T-helper 1 cell (primary cell): ENCODE data around the gene RAE1.
"Not testable (repeated sequence)": the region's sequence is repeated elsewhere in the genome, so short reads cannot be mapped to it uniquely, and the experiment has no call there.

Source experiments
- DNase-seq, 5 donors: peaks; one replicate each; pipeline ENCODE4 v3.0.0-alpha.2; 2012 to 2020

RAE1 gene

DNA sequence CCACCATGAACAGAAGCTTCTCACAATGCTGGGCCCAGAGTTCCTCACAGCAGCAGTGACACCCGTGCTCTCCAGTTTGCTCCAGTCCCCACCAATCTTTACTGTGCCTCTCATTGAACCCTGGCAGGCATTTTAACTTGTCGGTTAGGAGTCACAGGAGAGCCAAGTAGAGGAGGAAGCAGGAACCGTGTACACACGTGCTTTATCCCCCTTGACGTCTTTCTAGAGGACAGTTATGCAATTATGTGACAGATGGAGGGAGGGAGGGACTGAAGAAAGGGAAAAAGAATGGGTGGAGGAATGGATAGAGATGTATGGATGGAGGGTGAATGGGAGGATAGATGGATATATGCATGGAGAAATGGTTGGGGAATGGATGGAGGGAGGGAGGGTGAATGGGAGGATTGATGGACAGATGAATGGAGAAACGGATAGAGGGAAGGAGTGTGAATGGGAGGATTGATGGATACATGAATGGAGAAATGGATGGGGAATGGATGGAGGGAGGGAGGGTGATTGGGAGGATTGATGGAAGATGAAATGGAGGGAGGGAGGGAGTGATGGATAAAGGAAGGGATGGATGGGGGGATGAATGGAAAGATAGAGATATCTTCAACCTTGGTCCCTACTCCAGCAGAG lies 66.1 kb downstream of the RAE1 start:
- no peak for DNase-seq

DNA sequence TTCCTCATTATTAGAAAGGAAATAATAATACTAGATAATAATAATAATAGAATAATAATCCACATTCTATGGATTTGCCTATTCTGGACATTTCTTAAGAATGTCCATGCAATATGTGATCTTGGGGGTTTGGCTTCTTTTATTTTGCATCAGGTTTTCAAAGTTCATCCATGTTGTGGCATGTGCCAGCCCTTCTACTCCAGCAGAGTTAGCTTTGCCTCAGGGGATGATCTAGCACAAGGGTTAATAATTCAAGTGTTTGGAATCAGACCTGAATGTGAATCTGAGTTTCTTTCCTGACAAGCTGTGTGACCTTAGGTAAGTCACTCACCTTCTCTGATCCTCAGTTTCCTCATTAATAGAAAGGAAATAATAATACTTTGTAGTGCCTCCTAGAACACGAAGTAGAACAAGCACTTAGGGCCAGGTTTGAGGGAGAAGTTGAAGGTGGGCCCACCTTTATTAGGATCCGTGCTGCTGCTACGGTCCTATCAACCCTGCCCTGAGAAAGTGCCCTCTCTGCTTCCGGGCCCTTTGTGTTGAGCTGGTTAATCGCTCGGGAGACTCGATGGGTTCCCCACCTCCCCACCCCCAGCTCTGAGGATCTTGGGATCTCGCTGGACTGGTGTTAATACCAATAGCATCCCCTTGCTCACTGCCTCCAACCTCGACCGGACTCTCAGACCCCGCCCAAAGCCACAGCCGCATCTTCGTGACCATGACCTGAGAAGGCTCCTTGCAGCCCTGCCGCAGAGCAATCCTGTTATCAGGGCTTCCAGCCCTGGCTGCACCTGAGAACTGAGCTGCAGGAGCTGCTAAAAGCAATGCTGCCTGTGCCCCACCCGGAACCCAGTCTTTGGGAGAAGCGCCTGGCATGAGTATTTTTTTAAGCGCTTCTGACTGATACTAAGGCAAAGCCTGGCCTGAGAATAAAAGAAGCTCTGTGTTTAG lies 67.0 kb downstream of the RAE1 start:
- DNase-seq = no peak

DNA sequence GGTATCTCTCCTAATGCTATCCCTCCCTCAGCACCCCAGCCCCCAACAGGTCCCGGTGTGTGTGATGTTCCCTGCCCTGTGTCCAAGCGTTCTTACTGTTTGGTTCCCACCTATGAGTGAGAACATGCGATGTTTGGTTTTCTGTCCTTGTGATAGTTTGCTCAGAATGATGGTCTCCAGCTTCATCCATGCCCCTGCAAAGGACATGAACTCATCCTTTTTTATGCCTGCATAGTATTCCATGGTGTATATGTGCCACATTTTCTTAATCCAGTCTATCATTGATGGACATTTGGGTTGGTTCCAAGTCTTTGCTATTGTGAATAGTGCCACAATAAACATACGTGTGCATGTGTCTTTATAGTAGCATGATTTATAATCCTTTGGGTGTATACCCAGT lies 68.4 kb downstream of the RAE1 start:
- DNase-seq = not testable (repeated sequence)

DNA sequence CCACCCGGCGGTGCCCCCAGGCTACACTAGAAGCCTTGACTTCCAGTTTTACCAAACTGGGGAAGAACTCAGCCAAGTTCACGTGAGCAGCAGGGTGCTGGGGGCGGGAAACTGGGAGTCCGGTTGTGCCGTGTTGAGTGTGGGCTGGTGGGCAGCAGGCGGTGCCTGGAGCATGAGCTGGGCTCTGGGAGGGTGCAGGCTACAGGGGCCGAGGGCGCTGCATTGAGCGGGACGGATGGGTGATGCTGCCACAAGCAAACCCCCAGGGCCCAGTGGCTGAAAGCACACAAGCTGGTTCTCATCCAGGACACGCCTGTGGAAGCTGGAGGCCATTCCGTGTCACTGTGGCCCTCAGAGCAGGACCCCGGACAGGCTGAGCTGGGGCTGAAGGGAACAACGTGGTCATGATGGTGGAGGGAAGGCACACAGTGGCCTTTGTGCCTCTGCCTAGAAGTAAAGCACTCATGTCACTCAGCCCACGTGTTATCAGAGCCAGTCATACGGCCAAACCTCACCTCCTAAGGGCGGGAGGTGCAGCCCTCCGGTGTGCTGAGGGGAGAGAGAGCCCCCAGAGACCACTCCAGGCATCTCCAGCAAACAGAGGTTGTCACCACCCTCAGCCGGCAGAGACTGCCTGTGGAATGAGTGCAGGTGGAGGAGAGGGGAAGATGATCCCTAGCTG lies 69.7 kb downstream of the RAE1 start:
- no peak for DNase-seq

DNA sequence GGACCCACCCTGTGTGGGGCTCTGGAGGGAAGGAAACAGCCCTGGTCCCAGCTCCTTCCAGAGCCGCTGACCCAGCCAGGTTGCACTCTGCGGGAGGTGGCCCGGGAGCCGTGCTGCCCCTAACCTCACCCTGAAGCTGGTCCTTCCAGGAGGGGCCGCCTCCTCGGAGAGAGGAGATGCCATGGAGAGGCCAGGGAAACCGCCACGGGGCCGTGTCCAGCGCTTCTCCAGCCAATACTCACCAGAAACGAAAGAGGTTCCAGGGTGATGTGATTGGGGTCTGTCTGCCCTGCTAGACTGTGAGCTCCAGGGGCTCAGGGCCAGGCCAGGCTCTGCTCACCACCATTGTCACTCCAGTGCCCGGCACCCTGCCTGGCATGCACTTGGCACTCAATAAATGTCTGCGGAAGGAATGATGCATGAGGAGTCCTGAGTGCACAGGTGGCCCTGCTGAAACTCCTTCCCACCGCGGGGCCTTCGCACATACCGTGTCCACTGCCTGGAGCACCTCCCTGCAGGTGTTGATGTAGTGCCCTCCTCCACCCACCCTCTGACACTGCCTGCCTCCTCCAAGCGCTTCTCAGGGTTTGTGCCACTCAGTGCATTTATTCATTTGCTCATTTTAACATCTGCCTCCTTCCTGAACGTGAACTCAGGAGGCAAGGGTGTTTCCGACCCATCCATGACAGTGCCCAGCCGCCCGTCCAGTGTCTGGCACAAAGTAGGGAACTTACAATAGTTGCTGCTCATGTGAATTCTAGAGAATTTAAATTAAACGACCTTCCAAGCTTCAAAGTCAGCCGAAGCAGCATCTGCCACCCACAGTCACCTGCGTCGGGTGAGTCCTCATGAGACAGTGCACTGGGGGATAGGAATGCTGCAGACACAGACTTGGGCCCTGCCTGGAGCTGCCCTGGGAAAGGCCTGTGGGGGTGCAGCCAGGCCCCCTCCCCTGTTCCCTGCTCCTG lies 70.5 kb downstream of the RAE1 start:
- no peak for DNase-seq

DNA sequence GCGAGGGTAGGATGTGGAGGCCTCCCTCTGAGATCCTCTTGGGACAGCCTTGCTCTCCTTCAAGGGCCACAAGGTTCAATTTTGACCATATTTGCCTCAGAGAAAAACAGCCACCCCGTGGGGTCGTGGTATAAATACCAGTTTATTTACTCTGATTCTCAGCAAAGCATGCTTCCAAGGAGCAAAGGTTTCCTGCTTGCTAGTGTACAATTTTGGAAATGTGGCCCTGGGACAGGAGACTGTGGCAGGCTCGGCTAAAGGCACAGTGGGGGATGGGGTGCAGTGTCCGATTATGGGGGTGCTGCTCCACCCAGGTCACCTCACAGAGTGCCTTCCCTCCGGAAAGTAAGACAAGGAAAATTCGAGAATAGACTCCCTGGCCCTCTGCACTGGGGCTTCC lies 71.2 kb downstream of the RAE1 start:
- DNase-seq = no peak

DNA sequence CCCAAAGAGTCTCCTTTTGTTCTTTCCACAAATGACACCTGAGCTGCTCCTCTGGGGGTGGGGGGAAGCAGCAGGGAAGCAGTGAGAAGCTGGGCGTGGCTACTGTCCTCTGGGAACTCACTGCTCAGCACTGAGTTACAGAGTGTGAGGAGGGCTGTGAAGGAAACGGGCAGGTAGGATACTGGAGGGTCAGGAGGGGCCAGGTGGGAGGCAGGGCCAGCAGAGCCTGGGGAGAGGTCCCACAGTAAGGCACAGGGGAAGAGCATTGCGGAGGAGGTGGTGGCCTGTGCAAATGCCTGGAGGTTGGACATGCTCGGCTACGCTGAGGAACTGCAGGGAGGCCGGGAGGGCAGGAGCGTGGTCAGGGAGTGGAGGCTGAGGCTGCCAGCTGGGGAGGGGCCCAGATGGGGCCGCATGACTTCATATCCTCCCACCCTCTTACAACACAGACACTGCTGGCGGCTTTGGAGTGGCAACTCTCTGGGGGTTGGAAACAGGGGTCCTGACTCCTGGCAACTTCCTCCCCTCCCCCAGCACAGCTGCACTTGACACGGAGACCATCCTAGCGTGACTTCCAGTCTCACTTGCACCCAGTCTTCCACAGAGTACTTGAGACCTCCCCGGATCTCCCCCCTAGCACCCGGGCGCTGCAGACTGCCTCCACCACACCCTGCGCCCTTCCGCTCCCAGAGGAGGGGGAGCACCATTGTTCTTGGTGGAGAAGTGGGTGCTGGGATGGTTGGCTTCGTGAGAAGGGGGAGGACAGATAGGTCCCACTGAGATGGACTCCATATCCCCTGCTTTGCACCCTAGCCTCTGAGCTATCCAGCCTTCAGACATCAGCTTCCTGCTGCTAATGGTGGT lies 74.3 kb downstream of the RAE1 start:
- DNase-seq = no peak

DNA sequence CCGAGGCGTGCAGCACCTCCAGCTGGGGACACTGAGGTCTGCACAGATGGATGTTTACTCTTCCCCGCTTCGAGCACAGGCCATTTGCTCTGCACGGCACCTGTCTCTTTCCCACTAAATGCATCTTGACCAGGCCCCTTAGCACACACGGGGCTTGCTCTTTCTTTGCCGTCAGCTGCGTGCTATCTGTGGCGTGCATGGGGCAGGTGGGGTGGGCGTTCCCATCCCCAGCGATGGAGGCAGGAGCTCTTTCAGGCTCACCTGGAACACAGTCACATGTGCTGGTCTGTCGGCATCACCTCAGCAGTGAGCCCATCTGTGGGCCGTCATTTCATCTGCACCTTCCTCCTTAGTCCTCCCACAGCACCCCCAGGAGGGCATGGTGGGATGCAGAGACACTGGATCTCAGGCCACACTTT lies 75.2 kb downstream of the RAE1 start:
- DNase-seq = no peak

DNA sequence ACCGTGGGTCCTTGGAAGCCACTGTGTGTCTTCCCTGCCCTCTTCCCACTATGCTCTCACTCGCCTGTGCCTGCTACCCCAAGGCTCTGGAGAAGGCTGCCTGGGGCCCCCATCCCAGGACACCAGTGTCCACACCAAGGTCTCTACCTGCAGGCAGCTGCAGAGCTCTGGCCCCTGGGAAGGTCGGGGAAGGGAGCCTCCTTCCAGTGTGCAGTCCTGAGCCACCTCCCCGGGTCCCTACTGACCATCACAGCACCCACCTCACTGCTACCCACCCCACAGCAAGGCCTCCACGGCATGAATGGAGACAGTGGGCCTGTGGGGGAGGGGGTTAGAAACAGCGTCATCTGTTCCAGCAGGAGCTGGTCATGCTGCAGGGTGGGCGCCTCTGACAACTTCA lies 75.8 kb downstream of the RAE1 start:
- DNase-seq = no peak

DNA sequence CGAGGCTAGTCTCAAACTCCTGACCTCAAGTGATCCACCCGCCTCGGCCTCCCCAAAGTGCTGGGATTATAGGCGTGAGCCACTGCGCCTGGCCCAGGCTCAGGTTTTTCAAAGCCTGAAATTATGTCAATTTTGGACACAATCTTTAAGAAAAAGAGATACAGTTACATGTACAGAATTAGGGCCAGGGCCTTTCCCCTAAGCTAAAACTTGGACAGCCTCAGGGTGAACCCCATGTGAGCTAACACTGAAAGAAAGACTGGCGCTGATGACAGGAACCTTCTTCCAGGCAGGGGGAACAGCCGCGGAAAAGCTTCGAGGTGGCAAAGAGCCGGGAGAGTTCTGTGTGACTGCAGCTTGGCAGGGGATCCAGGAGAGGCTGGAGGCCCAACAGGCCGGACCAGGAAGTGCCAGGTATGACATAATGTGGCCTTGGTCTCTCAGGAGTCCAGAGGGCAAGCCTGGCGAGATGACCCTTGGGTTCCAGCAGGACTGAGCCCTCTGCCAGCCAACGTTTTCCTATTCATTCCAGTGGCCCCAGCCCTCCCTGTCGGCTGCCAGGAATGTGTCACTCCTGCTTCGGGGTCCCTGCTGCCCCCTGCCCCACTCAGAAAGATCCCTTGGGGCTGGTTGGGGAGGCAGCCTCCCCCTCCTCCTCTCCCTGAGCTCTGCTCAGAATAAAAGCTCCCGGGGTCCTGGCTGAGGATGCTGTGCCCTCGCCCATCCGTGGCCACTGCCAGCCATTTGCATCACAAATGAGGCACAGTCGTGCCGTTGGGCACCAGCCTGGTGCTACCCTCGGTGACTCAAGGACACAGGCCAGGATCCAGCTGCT lies 77.5 kb downstream of the RAE1 start:
- no peak for DNase-seq
